COLO829 (cell line): ENCODE results near the gene TGFB3.
"Not testable (repeated sequence)": the region's sequence is repeated elsewhere in the genome, so short reads cannot be mapped to it uniquely, and the experiment has no call there.

ENCODE experiments used
- DNase-seq: peaks from one replicate; pipeline ENCODE4 v3.0.0; 2012; ENCODE audit warnings: low spot score

TGFB3 gene

DNA sequence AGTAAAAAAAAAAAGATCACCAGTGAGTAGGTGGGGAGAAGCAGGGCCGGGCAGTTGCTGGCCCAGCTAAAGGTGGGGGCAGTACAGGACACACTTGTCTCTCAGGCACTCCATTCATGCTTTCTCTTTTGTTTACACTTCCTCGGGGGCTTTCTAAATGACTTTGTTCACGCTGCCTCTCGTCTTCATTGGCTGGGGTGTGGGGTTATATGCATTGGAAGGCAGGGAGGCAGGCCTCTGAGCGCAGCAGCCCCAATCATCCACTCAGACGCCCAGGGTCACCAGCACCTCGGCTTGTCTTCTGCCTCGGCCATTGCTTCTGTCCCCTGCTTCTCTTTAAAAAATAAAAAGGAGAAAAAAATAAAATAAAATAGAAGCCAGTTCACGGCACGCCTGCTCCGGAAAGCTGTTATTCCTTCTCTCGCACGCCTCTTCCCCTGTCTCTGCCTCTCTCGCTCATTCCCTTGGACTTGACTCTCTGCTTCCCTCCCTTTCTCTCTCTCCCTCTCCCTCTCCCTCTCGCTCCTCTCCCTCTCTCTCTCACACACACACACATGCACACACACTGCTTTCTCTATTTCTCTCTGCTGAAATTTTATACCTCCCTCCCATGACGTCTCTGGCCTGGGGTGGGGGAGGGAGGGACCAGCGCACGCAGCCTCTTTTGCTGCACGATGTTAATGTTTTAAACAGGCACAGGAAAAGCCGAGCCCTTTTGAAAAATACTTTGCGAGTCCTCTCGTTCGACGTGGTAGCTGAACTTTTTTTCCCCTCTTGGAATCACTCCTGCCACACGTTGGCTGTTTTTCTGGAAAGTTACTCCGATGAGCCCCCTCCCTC lies at the start of gene TGFB3:
TSS of gene TGFB3 (minus strand) at position 570 of the 840 bp plus-strand sequence. CDS start 1,102 bp downstream, outside the sequence.
- DNase-seq: peak; percentile 81

DNA sequence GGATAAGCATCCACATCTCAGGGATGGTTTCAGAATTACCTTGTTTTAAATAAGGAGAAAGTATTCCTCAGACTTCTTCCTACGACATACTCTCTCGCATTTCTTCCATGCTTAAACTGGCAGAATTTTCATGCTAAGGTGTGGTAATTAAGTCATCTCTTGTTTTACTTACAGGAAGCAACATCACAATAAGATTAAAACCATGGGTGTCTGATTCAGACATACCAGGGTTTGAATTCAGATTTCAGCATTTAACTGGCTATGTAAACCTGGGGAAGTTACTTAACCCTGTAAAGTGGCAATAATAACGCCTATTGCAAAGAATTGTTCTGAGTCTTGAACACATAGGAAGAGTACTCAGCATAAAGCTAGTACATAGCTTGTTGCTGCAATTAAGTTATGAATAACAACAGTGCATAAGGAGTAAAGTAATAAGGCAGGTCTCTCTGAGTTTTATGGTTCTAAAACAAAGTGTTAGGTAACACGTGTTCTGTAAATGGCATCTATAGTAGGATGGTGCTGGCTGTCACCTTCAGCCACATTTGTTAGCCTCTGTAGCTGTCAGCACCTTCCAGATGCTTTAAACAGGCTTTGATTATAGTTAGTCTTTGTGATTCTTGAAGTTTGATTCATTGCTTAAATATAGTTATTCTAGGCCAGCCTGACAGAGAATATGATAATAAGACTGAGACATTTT lies 42.6 kb upstream of the TGFB3 start:
- no peak for DNase-seq

DNA sequence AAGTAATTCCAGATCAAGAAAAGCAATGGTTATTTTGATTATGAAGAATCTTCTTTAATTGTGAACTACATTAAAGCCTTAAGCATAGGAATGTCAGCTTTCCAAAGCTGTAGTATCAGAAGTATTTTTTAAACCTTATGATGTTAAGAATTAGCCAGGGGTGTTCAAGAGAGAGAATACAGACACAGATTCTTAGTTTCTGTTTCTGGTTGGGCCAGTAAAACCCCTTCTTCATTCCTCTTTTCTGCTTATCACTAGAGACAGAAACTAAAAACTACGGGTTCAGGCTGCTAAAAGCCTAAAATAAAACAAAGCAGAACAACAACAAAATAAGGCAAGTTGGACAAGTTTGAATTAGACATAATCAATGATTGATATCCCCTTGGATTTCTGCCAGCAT lies 42.0 kb upstream of the TGFB3 start:
- DNase-seq: no peak

DNA sequence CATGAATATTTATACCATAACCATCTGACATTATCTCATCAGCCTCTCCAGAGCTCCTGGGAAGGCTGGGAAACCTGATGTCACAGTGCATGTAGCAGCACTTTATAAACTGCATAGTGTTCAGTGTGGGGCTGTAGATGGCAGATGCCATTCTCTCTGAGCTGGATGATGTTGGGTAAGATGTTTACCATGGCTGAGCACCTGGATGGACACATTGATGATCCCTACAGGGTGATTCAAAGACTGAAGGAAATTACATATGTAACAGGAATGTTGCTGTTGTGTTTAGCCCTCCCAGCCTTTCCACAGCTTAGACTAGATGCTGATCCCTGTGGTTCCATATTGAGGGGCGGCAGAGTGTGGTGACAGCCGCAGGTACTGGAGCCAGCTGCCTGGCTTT lies 41.2 kb upstream of the TGFB3 start:
- no peak for DNase-seq

DNA sequence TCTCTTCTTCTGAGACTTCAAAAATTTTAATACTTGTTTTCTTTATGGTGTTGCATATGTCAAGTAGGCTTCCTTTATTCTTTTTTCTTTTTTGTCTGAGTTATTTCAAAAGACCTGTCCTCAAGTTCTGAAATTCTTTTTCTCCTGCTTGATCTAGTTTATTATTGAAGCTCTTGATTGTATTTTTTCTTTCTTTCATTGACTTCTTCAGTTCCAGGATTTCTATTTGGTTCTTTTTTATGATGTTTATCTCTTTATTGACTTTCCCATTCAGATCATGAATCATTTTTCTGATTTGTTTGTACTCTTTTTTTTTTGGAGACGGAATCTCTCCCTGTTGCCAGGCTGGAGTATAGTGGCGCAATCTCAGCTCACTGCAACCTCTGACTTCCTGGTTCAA lies 37.9 kb upstream of the TGFB3 start:
- no peak for DNase-seq

DNA sequence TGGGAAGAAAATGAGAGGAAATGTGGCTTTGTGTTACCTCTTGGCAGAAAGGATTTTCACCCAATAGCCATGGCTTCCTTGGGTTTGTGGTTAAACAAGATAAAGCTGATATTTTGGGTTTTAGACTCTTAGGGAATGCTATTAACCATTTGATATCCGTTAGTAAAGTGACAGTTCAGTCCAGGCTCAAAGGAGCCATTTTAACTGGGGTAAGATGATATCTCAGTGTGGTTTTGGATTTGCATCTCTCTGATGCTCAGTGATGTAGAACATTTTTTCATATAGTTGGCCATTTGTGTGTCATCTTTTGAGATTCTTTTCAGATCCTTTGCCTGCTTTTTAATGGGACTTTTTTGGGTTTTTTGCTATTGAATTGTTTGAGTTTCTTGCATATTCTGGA lies 33.9 kb upstream of the TGFB3 start:
- DNase-seq: peak; percentile 11

DNA sequence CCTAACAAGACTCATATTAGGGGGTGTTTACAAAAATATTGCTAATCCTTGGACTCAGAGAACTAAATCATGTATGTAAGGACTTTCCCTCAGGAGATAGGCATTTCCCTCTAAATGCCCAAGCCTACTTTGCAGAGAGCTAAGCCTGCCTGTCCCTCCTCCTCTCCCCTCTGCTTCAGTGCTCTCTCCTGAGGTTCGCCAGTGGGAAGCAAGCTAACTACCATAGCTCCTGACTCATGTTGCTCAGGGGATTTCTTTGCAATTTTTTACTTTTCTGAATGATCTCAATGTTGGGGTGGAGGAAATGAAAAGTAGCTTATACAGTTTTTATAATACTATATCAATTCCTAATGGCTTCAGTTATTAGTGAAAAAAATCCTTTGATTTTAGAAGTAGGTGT lies 33.4 kb upstream of the TGFB3 start:
- DNase-seq: no peak

DNA sequence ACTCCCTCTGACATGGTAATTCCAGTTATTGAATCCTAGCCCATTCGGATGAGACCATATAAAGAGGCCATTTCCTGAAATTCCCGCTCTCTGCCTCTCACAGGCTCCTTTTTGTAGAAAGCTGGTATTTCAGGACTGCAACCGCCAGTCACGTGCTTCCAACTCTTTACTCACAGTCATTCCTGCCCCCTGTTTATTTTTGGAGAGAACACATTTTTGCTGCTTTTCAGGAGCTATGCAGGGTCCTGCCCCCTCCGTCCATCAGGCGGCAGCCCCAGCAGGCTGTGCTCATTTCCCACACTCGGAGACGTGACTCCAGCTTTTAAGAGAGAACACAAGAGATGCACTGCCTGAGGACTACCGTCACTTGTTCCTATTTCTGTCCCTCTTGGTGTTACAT lies 30.6 kb upstream of the TGFB3 start:
- no peak for DNase-seq

DNA sequence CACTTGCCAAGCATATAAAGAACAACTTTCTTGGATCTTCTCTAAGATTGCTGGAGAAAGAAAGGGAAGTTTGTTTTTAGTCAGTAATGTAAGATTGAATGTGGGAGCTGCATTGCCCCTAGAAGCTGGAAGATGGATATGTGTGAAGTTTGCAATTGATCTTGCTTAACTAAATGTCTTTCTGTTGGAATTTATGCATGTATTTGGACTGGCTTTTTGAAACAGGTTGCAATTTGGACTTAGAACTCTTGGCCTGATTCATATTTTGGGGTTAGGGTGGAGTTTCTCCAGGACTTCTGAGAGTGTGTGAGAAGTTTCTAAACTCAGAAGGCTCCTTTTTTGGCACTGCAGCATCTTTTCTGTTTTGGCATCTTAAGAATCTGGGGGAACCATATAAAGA lies 30.1 kb upstream of the TGFB3 start:
- no peak for DNase-seq

DNA sequence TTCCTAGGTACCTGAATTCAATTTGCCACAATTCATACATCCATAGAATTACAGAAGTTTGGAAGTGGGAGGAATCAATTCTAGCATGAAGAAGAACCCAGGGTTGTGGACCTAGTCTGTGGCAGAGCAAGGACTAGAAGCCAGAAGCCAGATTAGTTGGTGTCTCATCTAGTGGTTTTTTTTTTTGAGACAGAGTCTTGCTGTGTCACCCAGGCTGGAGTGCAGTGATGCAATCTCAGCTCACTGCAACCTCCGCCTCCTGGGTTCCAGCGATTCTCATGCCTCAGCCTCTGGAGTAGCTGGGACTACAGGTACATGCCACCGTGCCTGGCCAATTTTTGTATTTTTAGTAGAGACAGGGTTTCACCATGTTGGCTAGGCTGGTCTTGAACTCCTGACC lies 27.8 kb upstream of the TGFB3 start:
- not testable (repeated sequence) for DNase-seq

DNA sequence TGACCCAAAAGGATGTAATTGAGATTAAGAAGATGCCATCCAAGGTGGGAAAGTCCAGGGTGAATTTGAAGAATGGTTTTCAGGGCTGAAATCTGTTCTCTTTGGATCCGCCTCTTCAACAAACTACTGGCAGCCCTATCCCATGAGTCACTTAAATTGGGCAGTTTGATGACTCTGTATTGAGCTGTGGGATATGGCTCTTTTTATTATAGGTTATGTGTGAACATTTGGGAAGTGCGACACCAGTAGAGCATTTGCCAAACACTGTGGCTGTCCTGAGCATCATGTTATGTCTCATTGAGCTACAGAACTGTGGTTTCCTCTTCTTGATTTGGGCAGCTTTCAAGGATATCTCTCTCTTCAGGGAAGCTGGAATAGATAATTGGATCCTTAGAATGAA lies 26.1 kb upstream of the TGFB3 start:
- no peak for DNase-seq

DNA sequence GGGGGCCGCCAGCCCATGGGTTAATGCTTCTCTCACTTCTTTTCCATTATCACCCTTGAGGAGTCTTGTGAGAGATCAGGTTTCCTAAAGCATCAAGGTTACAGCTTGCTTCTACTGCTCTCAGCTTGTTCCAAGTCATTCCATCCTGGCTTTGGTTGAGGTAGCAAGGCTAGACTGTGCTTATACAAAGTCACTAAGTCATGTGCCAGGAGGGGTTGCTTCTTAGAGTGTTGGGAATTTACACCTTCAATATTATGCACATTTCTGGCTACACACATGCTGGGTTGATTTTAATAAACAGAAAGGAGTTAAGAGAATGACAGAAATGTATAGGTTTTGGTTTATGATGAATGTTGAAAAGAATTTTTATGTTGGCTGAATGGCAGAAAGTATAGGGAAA lies 25.6 kb upstream of the TGFB3 start:
- no peak for DNase-seq

DNA sequence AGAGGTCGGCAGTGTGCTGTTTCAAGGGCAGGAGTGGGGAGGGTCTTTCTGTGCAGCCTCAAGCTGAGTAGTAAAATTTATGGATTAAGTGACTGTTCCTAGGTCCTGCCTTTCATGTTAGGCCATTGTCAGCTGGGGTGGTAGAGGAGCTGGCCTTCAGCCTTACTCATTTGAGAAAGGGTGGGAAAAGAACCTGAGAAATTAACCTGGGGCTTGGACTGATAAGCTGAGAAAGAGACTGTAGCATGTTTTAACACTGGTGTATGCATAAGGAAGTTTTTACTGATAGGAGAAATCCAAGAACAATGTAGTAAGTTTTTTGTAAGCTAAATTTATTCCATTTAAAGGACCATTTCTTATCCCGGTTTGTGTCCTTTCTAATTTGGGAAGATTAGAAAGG lies 24.5 kb upstream of the TGFB3 start:
- DNase-seq: no peak

DNA sequence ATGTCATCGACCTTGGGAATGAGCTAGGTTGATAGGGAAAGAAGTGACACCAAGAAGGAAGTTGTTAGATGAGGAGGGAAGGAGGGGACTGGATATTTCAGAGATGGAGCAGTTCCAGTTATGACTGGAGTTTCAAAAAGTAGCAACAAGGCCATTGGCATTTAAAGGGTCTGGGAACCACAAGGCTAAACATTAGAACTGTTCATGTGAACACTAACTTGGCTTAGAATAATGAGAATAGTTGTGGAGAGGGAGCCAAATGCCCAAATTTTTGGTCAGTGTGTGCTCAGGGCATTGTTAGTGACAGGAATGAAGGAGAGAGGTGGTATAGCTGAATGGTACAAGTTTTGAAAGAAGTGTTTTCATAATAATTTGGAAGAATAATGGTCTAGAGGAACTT lies 20.6 kb upstream of the TGFB3 start:
- DNase-seq: no peak

DNA sequence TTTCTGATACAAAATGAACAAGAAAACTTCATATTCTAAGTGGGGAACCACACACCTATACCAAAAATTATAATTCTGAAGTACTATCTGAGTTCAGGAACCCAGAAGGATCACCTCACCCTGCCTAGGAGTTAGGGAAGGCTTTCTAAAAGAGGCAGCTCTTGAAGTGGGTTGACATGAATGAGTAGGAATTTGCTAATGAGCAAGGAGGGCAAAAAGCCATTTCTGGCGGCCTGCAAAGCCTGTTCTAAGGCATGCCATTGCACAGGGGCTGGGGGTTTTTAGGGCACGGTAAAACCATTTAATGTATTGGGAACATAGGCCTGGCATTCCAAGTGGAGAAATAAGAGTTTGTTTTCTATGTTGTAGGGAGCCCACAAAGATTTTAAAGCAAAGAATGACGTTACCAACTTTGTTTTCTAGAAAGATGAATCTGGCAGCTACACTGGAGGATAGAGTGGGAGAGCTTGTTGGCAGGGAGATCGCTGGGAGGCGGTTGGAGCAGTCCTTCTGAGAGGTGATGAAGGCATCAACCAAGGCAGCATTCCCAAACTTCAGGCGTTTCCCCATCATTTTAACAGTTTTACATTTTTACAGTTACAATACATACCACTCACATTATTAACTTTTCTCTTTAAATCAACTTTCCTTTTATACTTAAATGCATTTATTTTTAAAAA lies 17.9 kb upstream of the TGFB3 start:
- no peak for DNase-seq

DNA sequence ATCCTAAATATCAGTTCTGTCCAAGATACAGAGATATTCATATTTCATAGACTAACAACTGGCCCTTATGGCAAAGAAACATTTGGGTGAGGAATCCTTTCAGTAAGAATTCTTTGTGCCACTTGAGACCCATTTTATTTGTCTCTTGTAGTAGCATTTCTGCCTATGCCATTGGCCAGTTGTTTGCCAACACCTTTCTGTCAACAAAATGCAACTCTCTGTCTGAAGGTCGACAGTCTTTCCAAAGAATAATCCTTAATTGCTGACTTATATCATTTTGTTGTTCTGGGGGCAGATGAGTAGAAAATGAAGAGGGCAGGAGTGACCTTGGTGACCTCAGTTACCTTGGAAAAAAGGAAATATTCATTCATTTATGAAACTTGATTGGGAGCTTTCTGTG lies 14.7 kb upstream of the TGFB3 start:
- no peak for DNase-seq

DNA sequence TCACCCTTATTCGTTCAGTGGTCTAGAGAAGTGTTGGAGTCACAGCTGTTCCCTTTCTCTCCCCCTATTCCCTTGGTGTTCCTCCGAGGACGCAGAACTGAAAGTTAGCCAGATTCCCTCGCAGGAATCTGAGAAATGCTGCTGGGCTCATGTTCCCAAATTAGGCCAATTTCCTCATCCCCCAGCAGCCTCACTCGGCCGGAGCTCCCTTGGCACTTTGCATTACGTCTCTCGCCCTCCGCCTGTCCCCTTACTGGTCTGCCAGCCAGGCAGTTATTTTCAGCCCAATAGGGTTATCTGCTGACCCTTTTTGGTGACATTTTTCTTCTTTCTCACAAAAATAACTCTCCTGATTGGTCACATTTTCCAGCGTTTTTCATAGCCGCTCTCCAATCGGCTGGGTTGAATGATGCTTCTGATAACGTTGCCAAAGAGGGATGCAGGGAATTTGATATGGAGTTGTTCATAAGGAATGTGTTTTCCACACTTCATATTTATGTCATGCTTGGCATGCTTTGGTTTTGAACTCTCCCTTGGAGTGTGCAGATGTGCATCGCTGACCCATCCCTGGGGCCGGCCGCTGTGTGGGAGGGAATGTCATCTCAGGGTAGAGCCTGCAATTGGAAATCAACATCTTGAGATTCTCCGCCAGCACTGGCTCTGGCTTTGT lies 13.7 kb upstream of the TGFB3 start:
- DNase-seq: no peak

DNA sequence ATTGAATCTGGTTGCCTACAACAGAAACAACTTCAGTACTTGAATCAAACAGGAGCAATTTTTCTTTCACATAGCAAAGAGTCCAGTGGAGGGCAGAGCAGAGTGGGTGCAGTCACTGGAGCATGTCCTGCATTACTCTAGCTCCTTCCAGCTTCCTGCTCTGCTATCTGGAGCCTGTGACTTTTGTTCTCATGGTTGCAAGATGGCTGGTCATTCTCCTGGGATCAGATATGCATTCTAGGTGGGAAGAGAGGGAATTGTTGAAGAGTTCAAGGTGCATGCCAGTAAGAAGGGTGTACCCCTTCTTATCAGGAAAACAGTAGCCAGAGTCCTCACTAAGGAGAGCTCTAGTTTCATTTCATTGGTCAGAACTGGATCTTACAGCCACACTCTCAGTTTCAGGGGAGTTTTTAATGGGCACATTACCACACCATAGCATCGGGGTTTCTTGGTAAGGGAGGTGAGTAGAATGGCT lies 11.8 kb upstream of the TGFB3 start:
- no peak for DNase-seq

DNA sequence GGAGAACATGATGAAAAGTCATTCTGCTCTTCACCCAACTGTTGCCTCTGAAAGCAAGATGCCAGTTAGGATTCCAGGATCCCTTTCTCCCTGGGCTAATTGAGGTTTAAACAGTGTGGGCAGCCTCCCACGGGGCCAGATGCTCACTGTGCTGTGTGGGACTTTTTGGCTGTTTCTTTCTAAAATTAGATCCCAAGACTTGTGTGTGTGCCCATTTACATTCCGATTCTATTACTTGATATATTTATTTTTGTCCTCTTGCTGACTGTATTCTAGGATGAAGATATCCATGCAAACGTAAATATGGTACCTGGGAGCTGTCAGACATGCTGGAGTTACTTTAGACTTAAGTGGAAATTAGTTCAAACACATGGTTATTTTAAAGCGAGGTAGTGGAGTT lies 10.0 kb upstream of the TGFB3 start:
- no peak for DNase-seq

DNA sequence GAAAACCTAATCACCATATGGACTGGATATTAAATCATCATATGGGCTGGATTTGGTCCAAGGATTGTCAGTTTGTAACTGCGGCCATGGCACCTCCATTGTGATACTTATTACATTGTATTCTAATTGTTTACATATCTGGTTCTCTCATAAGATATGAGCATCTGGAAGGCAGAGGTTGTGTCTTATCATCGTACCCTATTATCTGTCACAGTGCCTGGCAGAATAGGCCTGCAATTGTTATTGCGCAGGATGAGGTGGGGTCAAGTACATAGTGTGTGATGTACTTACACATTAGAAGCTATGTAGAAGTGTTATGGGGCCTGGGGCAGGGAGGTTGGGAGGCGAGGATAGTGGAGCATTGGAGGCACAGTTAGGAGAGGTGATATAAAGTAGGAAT lies 8.5 kb upstream of the TGFB3 start:
- no peak for DNase-seq

DNA sequence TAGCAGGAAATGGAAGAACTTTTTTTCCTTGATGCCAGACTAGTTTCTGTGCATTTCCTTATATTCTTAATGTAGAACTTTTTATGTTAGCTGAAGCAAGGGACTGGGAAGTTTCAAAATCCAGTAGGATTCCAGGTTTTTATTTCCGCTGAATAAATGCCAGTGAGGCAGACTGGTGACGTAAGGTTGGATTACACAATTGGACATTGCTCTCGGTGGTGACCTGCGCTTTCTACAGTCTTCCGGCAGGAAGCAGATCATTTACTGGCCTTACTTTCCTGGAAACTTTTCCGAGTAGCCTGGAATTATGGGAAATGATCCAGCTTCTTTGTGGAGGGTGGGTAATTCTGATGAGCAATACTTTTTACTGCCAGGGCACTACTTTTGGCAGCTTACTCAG lies 7.3 kb upstream of the TGFB3 start:
- no peak for DNase-seq

DNA sequence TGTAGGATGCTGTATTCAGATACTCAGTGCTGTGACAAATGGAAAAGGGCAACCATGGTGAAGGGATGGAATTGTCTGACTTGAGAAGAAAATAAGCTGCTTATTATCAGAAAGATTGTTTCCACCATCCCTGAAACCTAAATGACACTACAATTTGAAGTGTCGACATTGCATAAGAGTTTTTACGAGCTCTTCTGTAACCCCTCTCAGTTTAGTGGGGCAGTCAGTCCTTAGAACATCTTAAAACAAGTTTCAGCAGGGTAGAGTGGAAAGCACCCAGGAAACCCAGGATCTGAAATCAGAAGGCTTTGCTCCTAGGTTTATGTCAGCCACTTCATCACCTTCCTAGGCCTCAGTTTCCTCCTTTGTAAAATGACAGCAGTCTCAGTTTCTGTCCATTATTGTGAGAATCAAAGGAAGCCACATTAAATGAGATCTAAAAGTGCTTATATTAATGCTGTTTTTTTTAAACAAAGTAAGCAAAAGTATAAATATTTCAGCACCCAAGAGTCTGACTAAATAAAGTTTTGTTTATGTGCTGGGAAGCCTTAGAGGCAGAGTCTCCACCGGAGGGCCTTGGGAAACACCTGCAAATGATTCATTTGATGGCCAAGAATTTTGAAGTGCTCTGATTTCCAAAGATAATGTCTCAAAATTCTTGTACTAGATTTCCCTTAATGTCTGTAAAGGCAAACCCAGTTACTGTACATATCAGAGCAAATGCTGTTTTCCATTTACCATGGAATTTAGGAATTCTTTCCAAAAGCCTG lies 5.6 kb upstream of the TGFB3 start:
- no peak for DNase-seq
